ENCODE data around the gene AUTS2. TPM values are rescaled to one million over a fixed set of nuclear protein-coding genes. Genes with fewer than 3 reads are reported as not detected.

Gene AUTS2
- total RNA-seq, 1 experiment from 2014 or later, result 50.0 TPM

GRCh38 chr7:70771451-70771850, 1173.2 kb downstream of the AUTS2 start:
- no peak for DNase-seq (ENCODE audit: low spot score)
- TF ChIP-seq TEAD1 (CRISPR knock-in tag; IDR thresholded peaks at IDR 0.05) (no peak), RORB (CRISPR knock-in tag; IDR thresholded peaks at IDR 0.05) (no peak)
- Mint-ChIP-seq H3K9me3 (no peaks in the 10 kb centered on the region), H3K36me3 (peaks cover 15% of the 10 kb centered on the region), H3K27ac (no peak overlapping the region), H3K4me3 (no peak overlapping the region), H3K27me3 (ENCODE audit: low read depth) (no peaks in the 10 kb centered on the region), H3K4me1 (peaks cover 54% of the 10 kb centered on the region)
- ChIA-PET POLR2A (no interaction called here), CTCF (interaction anchor here (1.1 kb wide), 1 partner anchor 11 kb away, joined by 3 read pairs; no protein-coding TSS in a partner anchor)
- peak; percentile 58; the same call in 1 of the 2 replicates for ATAC-seq

GRCh38 chr7:70772891-70773290, 1174.6 kb downstream of the AUTS2 start:
- DNase-seq (ENCODE audit: low spot score) (no peak), ATAC-seq (no peak)
- Mint-ChIP-seq H3K36me3 (peaks cover 19% of the 10 kb centered on the region), H3K4me3 (0 out of 2 replicates have a peak overlapping the region, but pooled peaks have one; percentile 12), H3K27ac (peak overlapping the region; percentile 44), H3K27me3 (ENCODE audit: low read depth) (no peaks in the 10 kb centered on the region), H3K9me3 (no peaks in the 10 kb centered on the region), H3K4me1 (peaks cover 50% of the 10 kb centered on the region)
- ChIA-PET POLR2A (interaction anchor here (0.5 kb wide), 1 partner anchor 379 kb away, joined by 3 read pairs; no protein-coding TSS in a partner anchor), CTCF (interaction anchor here (0.6 to 3.6 kb wide), 6 partner anchors 15 to 386 kb away, joined by 3 to 20 read pairs (median 8); no protein-coding TSS in a partner anchor)
- TF ChIP-seq ZNF423 (CRISPR knock-in tag; IDR thresholded peaks at IDR 0.05) (no peak), GABPB1 (CRISPR knock-in tag; IDR thresholded peaks at IDR 0.05) (no peak), NFE2L1 (CRISPR knock-in tag; IDR thresholded peaks at IDR 0.05) (no peak)

- peak overlapping the region; percentile 42 for H3K27ac Mint-ChIP-seq
- H3K27me3 Mint-ChIP-seq (ENCODE audit: low read depth), result no peaks in the 10 kb centered on the region
Measured at GRCh38 chr7:70773406-70773805, 1175.1 kb downstream of the AUTS2 start.

GRCh38 chr7:70774950-70775527, 1176.8 kb downstream of the AUTS2 start:
- ATAC-seq, result no peak
- no peak for TF ChIP-seq ERG (CRISPR knock-in tag; IDR thresholded peaks at IDR 0.05)
- TF ChIP-seq ZSCAN18 (CRISPR knock-in tag; IDR thresholded peaks at IDR 0.05), result no peak
- TF ChIP-seq JAZF1 (CRISPR knock-in tag; IDR thresholded peaks at IDR 0.05), result no peak
- no peak for TF ChIP-seq ZBTB43 (CRISPR knock-in tag; IDR thresholded peaks at IDR 0.05)
- no peak for TF ChIP-seq OVOL2 (CRISPR knock-in tag; IDR thresholded peaks at IDR 0.05; ENCODE audit: borderline replicate concordance)
- no peak for TF ChIP-seq ZMAT4 (CRISPR knock-in tag; IDR thresholded peaks at IDR 0.05)
- POLR2A ChIA-PET, result no interaction called here
- H3K27ac Mint-ChIP-seq, result no peak overlapping the region
- no peaks in the 10 kb centered on the region for H3K9me3 Mint-ChIP-seq
- DNase-seq (ENCODE audit: low spot score), result no peak
- H3K27me3 Mint-ChIP-seq (ENCODE audit: low read depth), result no peaks in the 10 kb centered on the region
- no peak overlapping the region for H3K4me3 Mint-ChIP-seq
- peaks cover 35% of the 10 kb centered on the region for H3K36me3 Mint-ChIP-seq
- H3K4me1 Mint-ChIP-seq, result peaks cover 48% of the 10 kb centered on the region
- CTCF ChIA-PET, result interaction anchor here (0.6 to 3.6 kb wide), 13 partner anchors 9 to 1281 kb away, joined by 3 to 20 read pairs (median 4); no protein-coding TSS in a partner anchor

More at GRCh38 chr7:70773406-70773805, 1175.1 kb downstream of the AUTS2 start:
- H3K4me3 Mint-ChIP-seq, result no peak overlapping the region
- CTCF ChIA-PET, result interaction anchor here (0.9 to 3.6 kb wide), 5 partner anchors 14 to 386 kb away, joined by 3 to 20 read pairs (median 10); no protein-coding TSS in a partner anchor
- DNase-seq (ENCODE audit: low spot score) (no peak), ATAC-seq (no peak)
- H3K9me3 Mint-ChIP-seq, result no peaks in the 10 kb centered on the region
- POLR2A ChIA-PET, result interaction anchor here (0.5 kb wide), 1 partner anchor 378 kb away, joined by 3 read pairs; no protein-coding TSS in a partner anchor
- H3K4me1 Mint-ChIP-seq, result peaks cover 48% of the 10 kb centered on the region
- TF ChIP-seq NR2C2 (CRISPR knock-in tag; IDR thresholded peaks at IDR 0.05), result no peak
- TF ChIP-seq NFATC4 (CRISPR knock-in tag; IDR thresholded peaks at IDR 0.05), result no peak
- TF ChIP-seq RELA (CRISPR knock-in tag; IDR thresholded peaks at IDR 0.05; ENCODE audit: borderline replicate concordance), result no peak
- peaks cover 21% of the 10 kb centered on the region for H3K36me3 Mint-ChIP-seq
